NCI-H2107 (cell line): ENCODE results near the gene RAB40AL.

Experiments used
- DNase-seq: peaks from one replicate; lab custom pipeline; 2025; lab: John Stamatoyannopoulos, UW

RAB40AL gene

DNA sequence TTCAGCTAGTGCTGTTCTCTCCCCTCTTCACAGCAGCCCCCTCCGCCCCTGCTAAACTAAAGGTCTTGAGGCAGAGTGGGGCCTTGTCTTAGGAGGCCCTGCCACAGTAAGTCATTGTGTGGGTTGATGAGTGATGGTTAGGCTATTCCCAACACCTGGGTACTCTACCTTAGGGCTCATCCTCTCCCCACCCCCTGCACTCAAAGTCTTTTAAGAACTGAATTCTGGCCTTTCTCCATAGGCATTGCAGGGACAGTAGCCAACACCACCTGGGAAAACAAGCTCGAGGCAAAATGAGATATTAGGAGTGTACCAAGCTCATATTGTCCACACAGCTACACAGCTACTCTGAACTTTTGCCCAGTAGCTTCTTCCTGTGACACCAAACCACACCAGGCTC is 42.5 kb downstream of the RAB40AL start:
- DNase-seq, result no peak

DNA sequence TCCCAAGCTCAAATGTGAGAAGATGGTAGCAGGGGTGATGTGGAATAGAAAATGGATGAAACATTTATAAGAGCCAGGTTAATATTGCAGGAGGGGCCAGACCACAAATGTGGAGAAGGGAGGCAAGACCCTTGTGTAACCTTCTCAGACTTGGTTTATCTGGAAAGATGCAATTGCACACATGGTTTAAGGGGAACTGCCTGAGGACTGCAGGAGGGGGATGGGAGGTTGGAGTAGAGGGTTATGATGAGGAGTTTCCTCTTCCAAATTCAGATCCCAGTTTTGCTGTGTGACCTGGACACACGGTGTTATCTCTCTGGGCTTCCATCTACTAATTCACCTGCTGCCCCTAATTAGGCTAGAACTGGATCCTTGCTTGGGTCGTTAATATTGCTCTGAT is 46.1 kb downstream of the RAB40AL start:
- no peak for DNase-seq

DNA sequence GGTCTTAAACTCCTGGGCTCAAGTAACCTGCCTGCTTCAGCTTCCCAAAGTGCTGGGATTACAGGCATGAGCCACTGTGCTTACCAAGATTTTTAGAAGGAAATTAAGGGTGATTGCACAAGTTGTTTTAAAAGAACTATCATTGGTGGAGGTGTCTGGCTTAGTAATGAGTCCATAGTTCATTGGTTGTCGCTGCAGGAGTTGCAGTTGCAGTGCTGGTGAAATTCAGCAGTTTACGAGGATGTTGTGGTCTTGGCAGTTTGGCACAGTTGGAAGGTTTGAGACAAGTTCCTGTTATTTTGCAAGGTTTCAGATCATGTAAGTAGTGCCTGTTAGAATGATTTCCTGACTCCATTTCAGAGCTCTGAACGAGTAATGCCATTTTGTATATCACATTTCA is 48.1 kb downstream of the RAB40AL start:
- no peak for DNase-seq
